CD4-positive, alpha-beta T cell treated with Interferon alpha-2 for 1 hour (primary cell): ENCODE data around the gene PAQR3.

Experiments
- DNase-seq, 2 donors: peaks; one replicate each; pipeline ENCODE4 v3.0.0-alpha.2; 2020 to 2022

The PAQR3 gene

GRCh38 chr4:78938868-78939666 lies at the start of gene PAQR3:
TSS of gene PAQR3 (minus strand) at chr4:78939438. CDS start at chr4:78939224, 214 bp downstream.
- peak; percentile 82 to 86 for DNase-seq

GRCh38 chr4:78987683-78988082 lies 48.4 kb upstream of the PAQR3 start:
- no peak for DNase-seq

- DNase-seq, result no peak
Observed at GRCh38 chr4:78984593-78984992, 45.4 kb upstream of the PAQR3 start.

GRCh38 chr4:78975865-78976264 lies 36.6 kb upstream of the PAQR3 start:
- DNase-seq, result no peak

- no peak for DNase-seq
Observed at GRCh38 chr4:78971776-78972175, 32.5 kb upstream of the PAQR3 start.

GRCh38 chr4:78971326-78971725 lies 32.1 kb upstream of the PAQR3 start:
- DNase-seq, result no peak

- DNase-seq, result no peak
Observed at GRCh38 chr4:78962597-78963115, 23.4 kb upstream of the PAQR3 start.

GRCh38 chr4:78960926-78961325 lies 21.7 kb upstream of the PAQR3 start:
- no peak for DNase-seq

- DNase-seq, result no peak
Observed at GRCh38 chr4:78956975-78957374, 17.7 kb upstream of the PAQR3 start.

- no peak for DNase-seq
Observed at GRCh38 chr4:78953769-78954666, 14.8 kb upstream of the PAQR3 start.

GRCh38 chr4:78953231-78953630 lies 14.0 kb upstream of the PAQR3 start:
- no peak for DNase-seq

- peak in 1 of 2 donors; percentile 62 for DNase-seq
Observed at GRCh38 chr4:78951862-78952472, 12.7 kb upstream of the PAQR3 start.

- DNase-seq, result no peak
Observed at GRCh38 chr4:78949735-78950134, 10.5 kb upstream of the PAQR3 start.

- DNase-seq, result no peak
Observed at GRCh38 chr4:78945651-78946179, 6.5 kb upstream of the PAQR3 start.

- DNase-seq, result no peak
Observed at GRCh38 chr4:78944381-78944780, 5.1 kb upstream of the PAQR3 start.

GRCh38 chr4:78940752-78941151 lies 1.5 kb upstream of the PAQR3 start:
- no peak for DNase-seq

GRCh38 chr4:78939667-78940008 lies 400 bp upstream of the PAQR3 start:
- DNase-seq, result no peak

GRCh38 chr4:78938474-78938867 lies 767 bp downstream of the PAQR3 start:
- peak in 1 of 2 donors; percentile 24 for DNase-seq

GRCh38 chr4:78937837-78938236 lies 1.4 kb downstream of the PAQR3 start:
- DNase-seq, result no peak

GRCh38 chr4:78936989-78937388 lies 2.2 kb downstream of the PAQR3 start:
- no peak for DNase-seq

GRCh38 chr4:78930016-78930629 lies 9.1 kb downstream of the PAQR3 start:
- DNase-seq, result no peak

GRCh38 chr4:78928835-78929234 lies 10.4 kb downstream of the PAQR3 start:
- no peak for DNase-seq

GRCh38 chr4:78926826-78927225 lies 12.4 kb downstream of the PAQR3 start:
- no peak for DNase-seq
